Measurements from ENCODE around the gene PFKP. TPM values are rescaled to one million over a fixed set of nuclear protein-coding genes. Genes with fewer than 3 reads are reported as not detected.

The PFKP gene
- total RNA-seq, 1 experiment from 2014 or later = 178 TPM

DNA sequence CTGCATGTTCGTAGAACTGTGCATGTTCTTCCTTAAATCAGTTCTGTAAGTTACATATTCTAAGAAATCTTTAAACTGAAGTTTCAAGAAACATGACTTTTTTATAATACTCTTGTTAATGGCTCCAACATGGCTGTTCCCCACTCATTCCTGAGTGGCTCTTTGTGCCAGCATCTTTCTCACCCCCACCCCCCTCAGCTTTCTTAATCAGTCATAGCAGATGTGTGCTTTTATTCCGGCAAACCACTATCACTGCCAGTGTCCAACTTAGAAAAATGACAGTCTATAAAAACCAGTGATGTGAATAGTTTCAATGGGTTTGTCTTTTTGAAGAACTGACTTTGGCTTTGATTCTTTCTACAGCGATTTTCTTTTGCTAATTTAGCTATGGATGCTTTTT lies 67.7 kb downstream of the PFKP start:
- DNase-seq (ENCODE audit: low spot score) = no peak

DNA sequence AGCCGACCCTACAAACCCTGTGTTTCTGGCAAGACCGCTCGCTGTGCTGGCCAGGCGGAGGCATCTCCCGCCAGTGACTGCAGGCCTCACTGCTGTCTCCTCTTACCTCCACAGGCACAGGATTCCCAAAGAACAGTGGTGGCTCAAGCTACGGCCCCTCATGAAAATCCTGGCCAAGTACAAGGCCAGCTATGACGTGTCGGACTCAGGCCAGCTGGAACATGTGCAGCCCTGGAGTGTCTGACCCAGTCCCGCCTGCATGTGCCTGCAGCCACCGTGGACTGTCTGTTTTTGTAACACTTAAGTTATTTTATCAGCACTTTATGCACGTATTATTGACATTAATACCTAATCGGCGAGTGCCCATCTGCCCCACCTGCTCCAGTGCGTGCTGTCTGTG lies 69.0 kb downstream of the PFKP start:
- no peak for DNase-seq (ENCODE audit: low spot score)

DNA sequence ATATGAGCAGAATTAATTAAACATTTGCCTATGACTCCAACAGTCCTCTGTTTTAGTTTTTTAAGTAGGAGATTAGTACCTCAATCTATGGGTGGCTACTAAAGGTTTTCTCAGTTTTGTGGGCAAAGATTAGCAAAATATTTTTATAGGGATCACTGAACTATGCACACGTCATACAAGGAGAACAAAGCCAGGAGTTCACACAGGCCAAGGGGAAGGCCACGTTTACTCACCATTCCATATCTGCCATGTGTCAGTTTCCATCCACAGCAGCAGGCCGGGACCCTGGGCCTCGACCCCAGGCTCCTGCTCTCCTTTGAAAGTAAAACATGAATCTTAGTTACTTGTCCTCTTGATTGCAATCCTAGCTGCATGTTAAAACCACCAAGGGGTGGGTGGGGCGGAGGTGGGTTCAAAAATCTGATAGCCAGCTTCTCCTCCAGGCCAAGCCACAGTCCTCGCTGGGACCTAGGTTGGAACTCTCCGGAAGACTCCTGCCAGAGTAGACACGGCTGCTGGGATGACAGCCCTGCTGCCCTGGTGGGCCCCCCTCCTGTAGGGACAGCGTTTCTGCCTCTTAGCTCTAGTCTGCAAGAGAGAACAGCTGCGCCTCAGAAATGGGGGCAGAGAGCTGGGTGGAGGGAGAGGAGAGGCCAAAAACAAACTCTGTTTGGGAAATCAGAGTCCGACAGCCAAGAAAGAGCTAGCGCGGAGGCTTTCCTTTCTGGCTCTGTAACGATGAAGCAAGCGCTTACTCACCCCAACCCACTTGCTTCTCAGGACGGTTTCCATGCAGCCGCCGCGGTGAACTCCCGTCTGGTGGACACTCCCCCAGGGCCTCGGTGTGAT lies 69.6 kb downstream of the PFKP start:
- no peak for DNase-seq (ENCODE audit: low spot score)

DNA sequence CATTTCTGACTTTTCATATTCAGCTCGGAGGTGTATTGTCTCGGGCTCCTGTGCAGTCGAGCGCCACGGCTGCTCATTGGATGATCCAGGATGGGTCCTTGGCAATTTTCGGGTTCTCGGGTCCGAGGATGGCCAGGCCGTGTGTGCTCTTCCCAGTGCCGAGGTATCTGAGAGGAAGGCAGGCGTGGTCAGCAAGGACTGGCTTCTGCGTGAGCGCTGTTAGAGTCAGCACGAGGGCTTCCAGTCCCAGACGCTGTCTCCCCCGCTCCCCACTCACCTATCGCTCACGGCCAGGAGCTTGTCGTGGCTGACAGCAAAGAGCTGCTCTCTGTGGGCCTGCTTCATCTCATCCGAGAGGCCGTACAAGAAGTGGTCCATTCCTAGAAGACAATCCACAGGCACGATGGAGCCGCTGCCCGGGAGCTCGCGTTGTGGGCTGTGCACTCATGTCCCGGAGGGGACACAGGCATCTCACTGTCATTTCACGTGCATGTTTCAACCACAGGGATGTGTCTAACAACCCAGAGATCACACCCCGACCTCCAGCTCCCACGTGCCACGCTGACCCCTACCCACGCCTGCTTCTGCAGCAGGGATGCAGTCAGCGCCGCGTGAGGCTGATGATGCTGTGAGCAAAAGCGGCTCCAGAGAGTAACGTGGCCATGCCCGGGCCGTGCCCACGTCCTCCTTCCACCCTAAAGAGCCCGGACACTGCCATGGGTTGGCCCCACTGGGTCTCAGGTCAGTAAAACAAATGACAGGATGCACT lies 70.8 kb downstream of the PFKP start:
- DNase-seq (ENCODE audit: low spot score) = no peak

DNA sequence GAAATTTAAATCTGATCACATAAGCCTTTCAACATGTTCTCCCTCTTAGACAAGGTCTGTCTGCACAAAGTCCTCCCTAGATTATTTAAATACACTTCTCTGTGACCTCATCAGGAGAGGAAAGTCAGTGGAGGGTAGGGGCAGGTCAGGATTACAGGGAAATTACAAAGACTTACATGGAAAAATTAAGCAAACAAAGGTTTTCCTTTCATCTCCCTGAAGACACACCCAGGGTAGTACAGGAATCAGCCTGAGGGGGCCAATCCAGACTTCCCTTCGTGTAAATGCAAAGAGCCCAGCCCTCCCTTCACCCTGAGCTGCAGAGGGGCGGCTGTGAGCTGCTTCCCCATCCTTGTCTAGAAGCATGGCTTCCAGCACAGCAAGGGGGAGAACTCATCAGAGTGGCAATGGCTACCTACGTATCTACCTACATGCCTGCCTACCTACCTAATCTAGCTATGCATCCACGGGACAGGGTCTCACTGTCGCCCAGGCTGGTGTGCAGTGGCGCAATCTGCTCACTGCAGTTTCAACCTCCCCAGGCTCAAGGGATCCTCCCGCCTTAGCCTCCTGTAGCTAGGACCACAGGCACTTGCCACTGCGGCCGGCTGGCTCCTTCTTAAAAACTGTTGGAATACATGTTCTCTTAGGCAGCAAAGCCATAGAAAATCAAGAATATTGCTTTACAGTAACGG lies 72.0 kb downstream of the PFKP start:
- DNase-seq (ENCODE audit: low spot score) = no peak

DNA sequence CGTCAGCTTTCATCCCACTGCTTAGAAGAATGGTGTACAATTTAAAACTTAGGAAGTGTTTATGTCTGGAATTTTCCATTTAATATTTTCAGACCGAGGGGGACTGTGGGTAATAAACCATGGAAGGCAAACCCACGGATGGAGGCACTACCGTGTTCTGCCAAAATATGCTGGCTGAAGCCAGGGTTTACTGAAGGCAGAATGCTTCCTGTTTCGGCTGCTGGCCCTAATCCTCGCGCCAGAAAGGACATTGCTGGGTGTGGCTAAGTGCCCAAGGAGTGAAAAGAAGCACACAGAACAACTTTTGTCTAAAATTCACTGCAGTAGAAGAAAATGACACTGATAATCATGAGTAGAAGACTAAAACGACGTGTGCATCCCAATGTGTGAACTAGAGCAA lies 72.9 kb downstream of the PFKP start:
- DNase-seq (ENCODE audit: low spot score) = no peak

DNA sequence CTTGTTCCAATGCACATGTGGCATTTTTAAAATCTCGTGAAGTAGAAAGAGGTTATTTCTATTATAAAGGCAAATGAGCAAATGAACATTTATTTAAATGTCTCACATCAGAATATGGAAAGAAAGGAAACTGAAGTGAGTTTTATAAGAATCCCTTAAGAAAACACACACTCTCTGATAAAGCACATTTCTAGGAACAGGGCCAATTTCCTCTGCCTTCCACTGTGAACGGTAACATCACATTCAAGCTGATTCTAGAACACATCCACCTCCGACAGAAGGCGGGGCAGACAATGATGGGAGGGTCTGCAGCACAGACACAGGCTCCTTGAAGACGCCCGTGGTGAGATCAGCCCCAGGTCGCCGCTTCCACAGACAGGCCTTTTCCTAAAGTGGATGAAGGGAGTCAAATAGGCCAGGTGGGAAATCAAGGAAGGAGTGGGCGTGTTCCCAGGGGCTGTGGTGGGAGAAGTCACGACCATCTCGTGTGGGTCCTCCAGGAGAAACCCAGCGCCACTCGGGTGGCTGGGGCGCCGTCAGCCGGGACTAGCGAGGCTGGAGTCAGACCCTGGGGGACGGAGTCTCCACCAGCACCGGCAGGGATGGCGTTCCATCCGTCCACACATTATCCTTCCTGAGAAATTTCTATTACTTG lies 74.1 kb downstream of the PFKP start:
- DNase-seq (ENCODE audit: low spot score) = no peak

DNA sequence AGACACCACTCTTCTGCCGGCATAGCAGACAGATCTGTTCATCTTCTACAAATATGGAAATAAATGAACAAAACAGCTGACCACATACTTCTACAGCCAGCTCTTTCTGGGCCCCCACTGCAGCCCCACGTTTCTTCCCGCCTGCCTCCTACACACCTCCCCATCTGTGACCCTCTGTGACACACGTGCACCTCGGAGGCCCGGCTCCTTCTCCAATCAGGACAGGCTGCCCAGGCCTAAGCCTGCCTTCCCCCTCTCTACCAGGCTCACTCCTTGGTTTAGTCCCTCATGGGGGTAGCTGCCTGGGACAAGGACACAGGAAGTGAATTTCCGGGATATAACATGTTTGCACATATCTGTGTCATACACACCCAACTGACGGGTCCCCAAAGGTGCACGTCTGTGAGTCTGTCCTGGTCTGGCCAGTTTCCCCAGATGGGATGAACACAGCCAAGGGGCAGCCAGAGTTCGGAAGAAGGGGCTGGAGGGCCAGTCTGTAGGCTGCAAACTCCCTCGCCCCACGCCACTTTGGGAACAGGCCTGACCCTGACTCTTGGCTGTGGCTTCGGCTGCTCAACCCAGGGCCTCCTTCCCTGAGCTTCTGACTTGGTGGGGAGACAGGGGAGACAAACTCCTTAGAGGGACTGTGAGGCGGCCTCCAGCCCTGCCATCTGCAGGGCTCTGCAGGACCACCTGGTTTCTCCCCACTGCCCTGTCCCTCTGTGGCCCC lies 75.0 kb downstream of the PFKP start:
- DNase-seq (ENCODE audit: low spot score) = no peak

DNA sequence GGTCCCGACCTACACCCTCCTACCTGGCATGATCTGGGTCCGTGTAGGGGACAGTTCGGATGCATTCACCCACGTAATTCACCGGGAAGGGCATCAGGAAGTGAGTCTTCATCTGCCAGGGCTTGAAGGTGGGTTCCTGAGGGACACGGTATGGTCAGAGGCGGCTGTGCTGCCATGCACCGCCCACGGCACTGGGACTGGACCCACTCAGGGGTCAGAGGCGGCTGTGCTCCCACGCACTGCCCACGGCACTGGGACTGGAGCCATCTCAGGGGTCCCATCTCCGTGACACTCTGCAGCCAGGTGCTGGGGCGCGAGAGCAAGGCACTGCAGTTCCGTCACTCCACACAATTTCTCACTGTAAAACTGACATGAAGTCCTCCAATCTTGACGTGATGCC lies 76.0 kb downstream of the PFKP start:
- no peak for DNase-seq (ENCODE audit: low spot score)

DNA sequence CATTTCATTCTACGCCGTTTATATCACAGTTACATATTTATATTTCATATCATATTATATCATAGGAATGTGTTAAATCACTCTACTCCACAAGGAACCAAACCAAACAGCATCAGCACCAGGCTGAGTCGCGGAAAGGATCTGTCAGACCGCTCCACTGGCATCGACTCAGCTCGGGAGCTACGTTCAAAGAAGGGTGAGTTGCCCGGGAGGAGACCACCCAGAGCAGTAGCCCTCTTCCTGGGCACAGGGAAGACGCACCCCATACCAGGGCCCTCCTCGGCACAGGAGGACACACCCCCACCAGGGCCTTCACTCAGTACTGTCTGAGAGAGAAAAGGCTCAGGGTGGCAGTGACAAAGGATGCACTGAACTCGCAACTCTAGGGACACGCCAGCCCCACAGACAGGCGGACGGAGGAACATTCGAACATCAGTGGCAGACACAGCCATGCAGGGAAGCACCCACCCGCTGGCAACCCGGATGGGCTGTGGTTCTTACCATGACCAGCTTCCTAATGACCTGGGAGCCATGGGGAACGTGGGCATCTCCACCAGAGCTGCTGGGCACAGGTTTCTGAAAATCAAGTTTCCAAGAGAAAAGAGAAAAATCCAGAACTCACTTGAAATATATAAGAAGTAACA lies 76.6 kb downstream of the PFKP start:
- DNase-seq (ENCODE audit: low spot score) = no peak

DNA sequence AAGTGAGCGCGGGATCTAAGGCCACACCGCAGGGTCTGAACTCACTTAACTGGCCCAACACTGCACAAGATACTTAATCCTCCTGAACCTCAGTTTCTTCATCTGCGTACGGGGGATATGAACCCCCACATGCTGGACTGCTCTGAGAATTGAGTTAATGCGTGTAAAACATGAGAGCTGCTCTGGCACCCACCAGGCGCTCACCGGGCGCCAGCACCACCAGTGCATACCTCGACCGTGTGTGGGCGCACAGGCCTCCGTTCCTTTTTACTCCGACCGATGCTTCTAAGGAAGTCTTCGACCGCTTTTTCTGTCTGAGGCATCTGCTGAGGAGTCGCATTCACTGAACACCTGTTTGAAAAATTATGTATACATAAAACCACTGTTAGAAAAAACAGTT lies 78.0 kb downstream of the PFKP start:
- no peak for DNase-seq (ENCODE audit: low spot score)

DNA sequence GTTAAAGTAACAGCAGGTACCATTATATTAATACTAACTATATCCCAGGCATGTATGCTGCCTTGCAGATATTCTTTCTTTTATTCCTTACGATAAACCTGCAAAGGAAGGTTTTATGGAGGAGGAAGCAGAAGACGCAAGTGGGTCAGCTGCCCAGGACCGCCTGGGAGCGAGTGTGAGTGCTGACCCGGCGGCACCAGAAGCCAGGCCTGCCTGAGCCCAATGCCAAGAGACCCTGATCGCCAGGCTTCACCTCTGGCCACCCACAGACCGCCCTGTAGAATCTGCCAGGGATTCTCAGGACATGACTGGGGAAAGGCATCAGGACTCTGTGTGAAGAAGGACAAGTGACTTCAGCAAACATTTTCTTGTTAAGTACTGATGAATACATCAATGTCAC lies 78.9 kb downstream of the PFKP start:
- DNase-seq (ENCODE audit: low spot score) = no peak

DNA sequence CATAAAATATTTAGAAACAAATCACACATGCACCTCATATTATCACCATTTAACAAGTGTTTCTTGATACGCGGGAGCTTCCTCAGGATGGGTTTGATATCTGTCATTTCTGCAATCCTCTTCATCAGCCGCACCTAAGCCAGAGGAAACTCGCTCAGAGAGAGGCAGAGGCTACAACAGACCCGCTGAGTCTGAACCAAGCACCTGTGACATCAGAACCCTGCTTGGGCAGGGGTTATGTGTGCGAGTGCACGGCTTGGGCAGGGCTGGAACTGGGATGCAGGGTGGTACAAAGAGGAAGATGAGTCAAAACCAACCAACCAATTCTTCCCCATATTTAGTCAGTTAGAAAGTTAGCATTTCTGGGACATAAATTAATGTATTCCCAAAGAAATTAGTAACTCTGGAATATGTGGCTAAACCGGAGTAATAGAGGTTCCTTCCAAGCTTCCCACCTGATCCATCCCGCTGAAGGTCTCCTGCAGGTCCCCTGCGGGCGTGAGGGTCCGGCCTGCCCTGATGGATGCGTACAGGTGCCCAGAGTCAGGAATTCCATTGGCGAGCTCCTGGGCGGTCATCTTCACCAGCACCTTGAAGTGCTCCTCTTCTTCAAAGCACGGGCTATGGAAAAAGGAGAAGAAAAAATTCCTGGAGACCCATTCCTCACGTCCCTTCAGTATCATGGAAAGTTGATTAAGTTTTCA lies 79.9 kb downstream of the PFKP start:
- DNase-seq (ENCODE audit: low spot score) = no peak

DNA sequence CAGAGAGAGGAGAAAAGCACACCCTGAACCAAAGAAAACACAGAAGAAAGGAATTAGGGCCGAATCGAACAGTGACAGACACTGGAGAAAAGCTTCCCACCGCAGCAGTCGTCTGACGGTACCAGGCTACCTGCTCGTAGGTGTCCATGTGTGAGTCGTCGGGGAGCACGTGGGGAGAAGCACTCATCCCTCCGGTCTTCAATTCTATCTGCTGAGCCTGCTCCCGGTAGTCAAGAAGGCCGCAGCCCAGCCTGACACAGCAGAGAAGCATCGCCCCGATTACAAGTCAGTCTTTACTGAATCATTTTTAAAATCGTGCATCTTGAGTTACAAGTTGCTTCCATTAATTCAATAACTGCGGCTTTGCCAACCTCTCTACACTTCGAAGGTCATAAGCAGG lies 80.7 kb downstream of the PFKP start:
- no peak for DNase-seq (ENCODE audit: low spot score)

DNA sequence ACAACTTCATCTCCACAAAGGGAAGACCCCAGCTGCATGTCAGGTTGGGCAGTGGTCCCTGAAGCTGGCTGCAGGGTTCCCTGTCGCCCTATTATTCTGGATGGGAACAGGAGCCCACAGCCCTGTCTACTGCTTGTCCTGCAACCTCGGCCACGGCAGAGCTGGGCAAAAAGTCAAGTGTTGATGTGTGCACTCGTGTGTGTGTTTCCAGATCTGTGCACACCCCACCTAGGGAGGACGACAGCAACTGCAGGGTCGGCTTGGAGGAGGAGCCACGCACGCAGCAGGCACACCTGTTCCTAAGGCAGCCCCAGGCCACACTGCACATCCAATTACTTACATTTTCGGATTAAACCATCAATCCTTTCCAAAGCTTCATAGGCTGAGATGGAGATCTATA lies 81.6 kb downstream of the PFKP start:
- no peak for DNase-seq (ENCODE audit: low spot score)

DNA sequence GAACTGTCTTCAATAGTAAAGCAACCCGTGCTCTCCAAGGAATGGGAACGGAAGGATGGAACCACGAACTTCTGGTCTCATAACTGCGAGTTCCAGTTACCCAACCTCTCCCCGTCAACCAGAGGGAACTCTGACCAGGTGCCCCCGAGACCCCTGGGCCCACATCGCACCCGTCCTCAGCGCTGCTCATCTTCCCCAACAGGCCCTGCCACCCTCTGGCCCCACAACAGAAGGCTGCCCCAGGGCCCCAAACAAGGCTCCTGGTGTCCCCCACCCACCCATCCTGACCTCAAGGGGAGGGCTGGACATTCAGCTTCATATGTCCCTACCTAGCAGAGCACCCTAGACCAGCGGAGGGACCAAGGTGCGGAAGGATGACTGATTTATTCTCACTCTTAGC lies 82.6 kb downstream of the PFKP start:
- DNase-seq (ENCODE audit: low spot score) = no peak

DNA sequence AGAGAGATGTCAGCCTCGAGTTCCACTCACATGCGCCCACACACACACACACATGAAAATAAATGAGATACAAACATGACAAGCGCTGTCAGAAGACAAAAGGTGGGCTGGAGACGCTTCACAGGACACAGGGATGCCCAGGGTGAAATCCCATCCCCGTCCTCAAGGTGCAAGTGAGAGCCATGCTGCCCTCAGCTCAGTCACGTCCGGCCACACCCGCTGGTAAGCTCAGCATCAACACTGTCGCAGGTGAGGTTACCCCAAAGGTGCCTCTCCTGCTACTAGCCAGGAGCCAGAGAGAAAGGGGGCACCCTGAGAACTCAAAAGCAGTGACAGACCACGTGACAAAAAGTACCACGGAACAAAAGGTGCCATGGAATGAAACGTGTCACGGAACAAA lies 83.0 kb downstream of the PFKP start:
- no peak for DNase-seq (ENCODE audit: low spot score)

DNA sequence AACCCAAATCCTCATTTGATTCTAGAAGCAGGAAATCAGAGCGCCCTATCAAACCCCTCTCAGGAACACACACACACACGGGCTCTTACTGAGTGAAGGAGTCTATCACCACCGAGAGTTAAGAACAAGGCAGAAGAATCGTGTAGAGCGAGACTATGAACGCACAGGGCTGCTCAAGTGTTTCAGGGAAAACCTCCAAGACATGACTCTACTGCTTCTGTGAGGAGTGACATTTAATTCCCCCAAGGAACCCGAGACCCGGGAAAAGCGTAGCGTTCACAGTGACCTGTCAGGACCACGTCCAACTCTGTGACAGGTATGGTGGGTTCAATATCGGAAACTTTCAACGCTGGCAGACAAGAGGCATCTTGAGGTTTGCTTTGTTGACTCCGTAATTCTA lies 83.6 kb downstream of the PFKP start:
- no peak for DNase-seq (ENCODE audit: low spot score)

DNA sequence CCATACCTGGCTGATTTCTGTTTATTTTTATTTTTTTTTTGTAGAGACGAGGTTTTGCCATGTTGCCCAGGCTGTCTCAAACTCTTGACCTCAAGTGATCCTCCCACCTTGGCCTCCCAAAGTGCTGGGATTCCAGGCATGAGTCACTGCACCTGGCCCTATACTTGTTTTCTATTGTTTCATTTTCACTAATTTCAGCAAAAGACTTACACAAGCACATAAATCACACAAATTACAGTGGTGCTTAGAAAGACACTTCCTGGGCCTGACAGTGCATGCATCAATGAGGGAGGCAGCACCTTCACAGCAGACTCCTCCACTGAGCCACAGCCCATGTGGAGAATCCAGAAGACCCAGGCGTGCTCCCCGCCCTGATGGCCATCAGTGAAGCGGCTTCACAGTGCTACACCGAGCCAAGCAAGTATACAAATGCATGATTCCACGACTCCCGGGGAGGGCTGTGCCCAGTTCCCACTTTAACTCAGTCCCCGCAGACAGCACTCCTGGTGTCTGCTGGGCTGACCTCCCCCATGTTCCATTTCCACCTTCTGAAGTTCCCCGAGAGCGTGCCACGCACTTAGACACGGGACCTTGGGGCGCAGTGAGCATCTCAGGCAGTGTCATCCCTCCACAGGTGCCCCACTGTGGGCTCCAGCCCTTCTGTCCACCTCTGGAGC lies 84.7 kb downstream of the PFKP start:
- DNase-seq (ENCODE audit: low spot score) = no peak

DNA sequence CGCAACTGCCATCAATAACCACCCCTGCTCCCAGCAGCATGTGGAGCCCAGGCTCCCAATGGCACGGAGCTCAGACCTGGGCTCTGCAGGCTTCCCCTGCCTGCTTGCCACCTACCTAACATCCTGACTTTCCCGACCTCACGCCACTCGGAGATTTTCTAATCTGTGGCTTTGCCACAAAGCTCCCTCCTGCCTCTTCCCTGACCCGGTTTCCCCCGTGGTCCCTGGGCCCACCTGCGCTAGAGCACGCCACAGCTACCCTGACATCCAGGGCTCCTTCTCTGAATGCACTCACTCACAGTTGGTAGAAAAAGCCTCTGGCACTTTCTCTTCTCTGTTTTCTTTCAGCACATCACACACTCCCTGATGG lies 85.2 kb downstream of the PFKP start:
- no peak for DNase-seq (ENCODE audit: low spot score)
